Measurements from ENCODE around the gene COG6.

DNA sequence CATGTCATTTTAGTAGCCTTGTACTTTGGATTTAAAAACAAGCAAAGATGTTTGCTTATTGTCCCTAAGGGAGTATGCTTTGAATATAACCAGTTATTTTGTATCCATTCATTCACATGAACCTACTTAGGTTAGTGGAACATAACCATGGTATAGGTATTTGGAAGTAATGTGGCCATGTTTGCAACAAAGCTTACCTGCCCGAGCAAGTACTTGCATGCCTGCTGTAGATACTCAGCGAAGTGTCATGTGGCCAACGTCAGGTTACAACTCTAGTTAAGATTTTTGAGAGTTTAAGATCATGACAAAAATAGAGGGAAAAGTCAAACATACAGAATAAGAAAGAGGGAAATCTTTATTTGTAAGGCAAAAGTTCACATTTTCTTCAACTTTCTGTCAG is 57.2 kb downstream of the COG6 start:
- TF ChIP-seq EZH2 (IDR thresholded peaks at IDR 0.05; ENCODE audit: insufficient read depth, poor library complexity, severe bottlenecking) (no peak), EZH2phosphoT487 (IDR thresholded peaks at IDR 0.05; ENCODE audit: insufficient read depth, low read depth) (no peak)

All from GM23248 (cell line).